ENCODE results near the gene CFAP20. TPM values are rescaled to one million over a fixed set of nuclear protein-coding genes. Genes with fewer than 3 reads are reported as not detected.
A peak's percentile ranks its signal among the peaks of the same experiment; 100 is the strongest.

CFAP20 gene
- polyA plus RNA-seq, 2 of the 4 experiments (the other 2 are of a cell fraction) = 45.3 to 53.1 TPM

DNA sequence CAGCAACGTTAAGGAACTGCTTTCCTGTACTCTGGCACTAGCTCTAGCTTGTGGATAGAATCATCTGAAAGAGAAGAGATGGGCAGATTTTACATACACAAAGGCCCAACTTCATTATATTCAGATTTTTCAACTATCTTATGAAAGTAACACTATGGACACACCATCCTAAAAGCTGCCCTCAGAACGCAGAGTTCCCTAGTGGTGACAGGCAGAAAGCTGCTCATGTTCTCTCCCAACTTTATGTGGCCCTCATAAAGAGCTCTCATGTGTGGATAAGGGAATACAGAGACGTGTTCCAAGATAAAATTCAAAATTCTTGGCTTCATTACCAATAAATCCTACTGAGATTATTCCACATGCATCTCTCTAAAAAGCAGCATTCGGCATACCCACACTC is 1.5 kb downstream of the CFAP20 start:
- DNase-seq (ENCODE audit: low read depth in 1 of 2, low spot score in 1 of 2) (no peak), ATAC-seq (no peak), FAIRE-seq (no peak)
- ChIA-PET CTCF (interaction anchor here (0.8 to 3.8 kb wide), 18 partner anchors 9 to 551 kb away, joined by 3 to 29 read pairs (median 4); partner anchors contain the start of gene MMP15), POLR2A (interaction anchor here (1.1 kb wide), 1 partner anchor 114 kb away, joined by 3 read pairs; no protein-coding TSS in a partner anchor)
- WGBS (ENCODE audit: missing lambda C conversion rate) = 58% methylated on average over 4 of the region's 4 CpGs
- no peak overlapping the region for H3K27ac ChIP-seq
- no peak overlapping the region; the same call in 1 of the 3 replicates for H3K4me3 ChIP-seq
- H3K4me2 ChIP-seq = peak overlapping the region; percentile 96
- H3K4me1 ChIP-seq = peaks cover 21% of the 10 kb centered on the region
- TF ChIP-seq RFX5 (IDR thresholded peaks at IDR 0.05) = no peak
- no peak for TF ChIP-seq USF2 (IDR thresholded peaks at IDR 0.05)
- no peak for TF ChIP-seq POLR2A (IDR thresholded peaks at IDR 0.05; ENCODE audit: low read length)
- TF ChIP-seq E2F6 (IDR thresholded peaks at IDR 0.05; ENCODE audit: borderline replicate concordance, low read depth) = no peak
- no peak for TF ChIP-seq HOXA7 (CRISPR knock-in tag; IDR thresholded peaks at IDR 0.05)
- no peak for TF ChIP-seq BHLHE40 (IDR thresholded peaks at IDR 0.05; ENCODE audit: low read depth, low read length)
- H3K9me3 ChIP-seq = peaks cover 7% of the 10 kb centered on the region

GRCh38 chr16:58127033-58127556 is 2.1 kb downstream of the CFAP20 start:
- ATAC-seq (no peak), FAIRE-seq (no peak), DNase-seq (ENCODE audit: low read depth in 1 of 2, low spot score in 1 of 2) (peak in 1 of 2 experiments; percentile 65)
- peaks cover 21% of the 10 kb centered on the region for H3K4me1 ChIP-seq
- H3K27ac ChIP-seq = no peak overlapping the region
- H3K9me3 ChIP-seq = peaks cover 7% of the 10 kb centered on the region
- 34% methylated on average over 7 of the region's 7 CpGs for WGBS (ENCODE audit: missing lambda C conversion rate)
- H3K4me2 ChIP-seq = peak overlapping the region; percentile 96
- TF ChIP-seq HOXB5 (CRISPR knock-in tag; IDR thresholded peaks at IDR 0.05) (no peak), RAD21 (conservative IDR thresholded peaks at IDR 0.05 in 1 of 2, IDR thresholded peaks at IDR 0.05 in 1 of 2) (peak; percentile 16 to 27; a peak in 2 of 5 replicates), TFCP2L1 (CRISPR knock-in tag; IDR thresholded peaks at IDR 0.05) (no peak)
- TF ChIP-seq, protein P1, sequence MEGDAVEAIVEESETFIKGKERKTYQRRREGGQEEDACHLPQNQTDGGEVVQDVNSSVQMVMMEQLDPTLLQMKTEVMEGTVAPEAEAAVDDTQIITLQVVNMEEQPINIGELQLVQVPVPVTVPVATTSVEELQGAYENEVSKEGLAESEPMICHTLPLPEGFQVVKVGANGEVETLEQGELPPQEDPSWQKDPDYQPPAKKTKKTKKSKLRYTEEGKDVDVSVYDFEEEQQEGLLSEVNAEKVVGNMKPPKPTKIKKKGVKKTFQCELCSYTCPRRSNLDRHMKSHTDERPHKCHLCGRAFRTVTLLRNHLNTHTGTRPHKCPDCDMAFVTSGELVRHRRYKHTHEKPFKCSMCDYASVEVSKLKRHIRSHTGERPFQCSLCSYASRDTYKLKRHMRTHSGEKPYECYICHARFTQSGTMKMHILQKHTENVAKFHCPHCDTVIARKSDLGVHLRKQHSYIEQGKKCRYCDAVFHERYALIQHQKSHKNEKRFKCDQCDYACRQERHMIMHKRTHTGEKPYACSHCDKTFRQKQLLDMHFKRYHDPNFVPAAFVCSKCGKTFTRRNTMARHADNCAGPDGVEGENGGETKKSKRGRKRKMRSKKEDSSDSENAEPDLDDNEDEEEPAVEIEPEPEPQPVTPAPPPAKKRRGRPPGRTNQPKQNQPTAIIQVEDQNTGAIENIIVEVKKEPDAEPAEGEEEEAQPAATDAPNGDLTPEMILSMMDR (IDR thresholded peaks at IDR 0.05) = peak; percentile 31; the same call in 1 of the 3 replicates
- ChIA-PET CTCF (interaction anchor here (0.8 to 3.8 kb wide), 21 partner anchors 8 to 550 kb away, joined by 3 to 29 read pairs (median 4); partner anchors contain the start of gene MMP15), POLR2A (no interaction called here)
- H3K4me3 ChIP-seq = no peak overlapping the region

DNA sequence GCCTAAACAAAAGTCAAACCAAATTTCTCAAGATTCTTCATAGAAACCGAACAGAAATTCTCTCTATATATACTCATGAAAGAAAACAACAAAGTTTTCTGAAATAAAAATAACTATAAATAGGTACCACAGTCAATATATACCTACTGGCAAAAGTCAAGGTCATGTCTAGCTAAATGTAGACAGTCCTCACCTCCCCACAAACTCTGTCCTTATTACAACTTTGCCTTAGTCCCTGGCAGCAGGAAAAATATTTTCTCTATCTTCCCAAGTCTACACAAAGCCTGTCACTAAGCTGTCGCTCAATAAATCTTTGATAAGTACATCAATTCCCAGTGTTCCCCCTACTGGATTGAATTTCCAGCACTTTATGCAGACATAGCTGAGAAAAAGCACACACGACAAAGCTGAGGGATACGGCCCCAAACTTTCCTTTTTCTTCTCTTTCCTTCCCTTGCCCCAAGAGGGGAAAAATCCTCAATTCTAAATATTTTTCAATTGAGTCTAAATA is 2.7 kb downstream of the CFAP20 start:
- ChIA-PET CTCF (interaction anchor here (0.7 to 3.8 kb wide), 15 partner anchors 10 to 549 kb away, joined by 3 to 29 read pairs (median 4); no protein-coding TSS in a partner anchor), POLR2A (no interaction called here)
- peaks cover 27% of the 10 kb centered on the region for H3K4me1 ChIP-seq
- DNase-seq (ENCODE audit: low read depth in 1 of 2, low spot score in 1 of 2) (no peak), ATAC-seq (no peak), FAIRE-seq (no peak)
- 74% methylated on average over 4 of the region's 4 CpGs for WGBS (ENCODE audit: missing lambda C conversion rate)
- H3K4me2 ChIP-seq = peak overlapping the region; percentile 96
- H3K4me3 ChIP-seq = no peak overlapping the region
- peaks cover 7% of the 10 kb centered on the region for H3K9me3 ChIP-seq
- H3K27ac ChIP-seq = no peak overlapping the region
- TF ChIP-seq NPAS2 (CRISPR knock-in tag; IDR thresholded peaks at IDR 0.05; ENCODE audit: borderline replicate concordance) = no peak
- no peak for TF ChIP-seq HEYL (CRISPR knock-in tag; IDR thresholded peaks at IDR 0.05)
- no peak for TF ChIP-seq BHLHE40 (IDR thresholded peaks at IDR 0.05; ENCODE audit: low read depth, low read length)
- no peak for TF ChIP-seq HOXA7 (CRISPR knock-in tag; IDR thresholded peaks at IDR 0.05)
- no peak for TF ChIP-seq CBX8 (IDR thresholded peaks at IDR 0.05)
- no peak for TF ChIP-seq ESRRA (IDR thresholded peaks at IDR 0.05; ENCODE audit: borderline replicate concordance, low read length)
- TF ChIP-seq HMGXB4 (CRISPR knock-in tag; IDR thresholded peaks at IDR 0.05; ENCODE audit: borderline replicate concordance) = no peak
- TF ChIP-seq FOSB (CRISPR knock-in tag; IDR thresholded peaks at IDR 0.05) = no peak
- no peak for TF ChIP-seq E2F6 (IDR thresholded peaks at IDR 0.05; ENCODE audit: borderline replicate concordance, low read depth)
- no peak for TF ChIP-seq RNF2 (IDR thresholded peaks at IDR 0.05; ENCODE audit: borderline replicate concordance, low read depth)
- no peak for TF ChIP-seq POLR2A (IDR thresholded peaks at IDR 0.05; ENCODE audit: low read length)
- TF ChIP-seq EP300 (IDR thresholded peaks at IDR 0.05) = no peak

All from A549 (cell line).